ENCODE data around the gene IFNA7.
"Not testable (repeated sequence)": the region's sequence is repeated elsewhere in the genome, so short reads cannot be mapped to it uniquely, and the experiment has no call there.

The IFNA7 gene

GRCh38 chr9:21202105-21202504, at the start of gene IFNA7:
TSS of gene IFNA7 (minus strand) at chr9:21202205. CDS start at chr9:21202165, 40 bp downstream.
- not testable (repeated sequence) for DNase-seq

GRCh38 chr9:21251638-21252037, 49.6 kb upstream of the IFNA7 start:
- no peak for DNase-seq

DNA sequence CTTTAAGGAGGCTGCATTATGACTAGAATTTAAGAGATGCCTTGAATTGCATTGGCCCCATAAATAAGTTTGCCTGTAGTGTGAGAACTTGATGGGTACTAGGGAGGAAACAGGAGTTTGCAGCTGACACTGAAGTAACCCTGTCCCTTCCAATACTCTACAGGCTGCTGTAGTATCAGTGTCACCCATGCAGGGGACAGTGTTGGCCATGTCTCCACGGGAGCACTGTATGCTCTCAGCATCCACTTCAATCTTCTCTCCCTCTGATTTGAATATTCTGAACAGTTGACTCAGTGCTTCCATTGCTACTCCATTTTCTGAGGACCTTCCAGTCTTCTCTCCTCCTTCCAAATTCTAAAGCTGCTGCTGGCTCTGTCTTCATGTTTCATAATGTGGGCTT, 49.2 kb upstream of the IFNA7 start:
- no peak for DNase-seq

DNA sequence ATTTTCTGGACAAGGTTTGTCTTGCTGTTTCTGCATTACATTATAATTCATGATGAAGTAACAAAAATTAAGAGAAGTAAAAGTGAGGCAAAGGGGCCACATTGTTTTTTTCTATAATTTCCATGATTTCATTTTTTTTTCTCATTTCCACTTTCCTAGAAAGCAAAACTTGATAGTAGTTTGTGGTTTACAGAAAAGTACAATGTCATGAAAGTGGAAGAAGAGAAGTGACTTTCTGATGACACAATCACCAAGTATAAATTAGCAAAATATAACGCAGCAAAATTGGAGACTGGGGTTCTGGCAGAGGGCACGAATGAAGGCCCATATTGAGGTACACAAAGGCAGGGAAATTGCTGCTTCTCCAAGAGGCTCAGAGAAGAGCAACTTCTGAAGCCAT, 42.8 kb upstream of the IFNA7 start:
- no peak for DNase-seq

- DNase-seq = no peak
Observed at GRCh38 chr9:21239911-21240310, 37.9 kb upstream of the IFNA7 start, which contains the start of gene IFNA14. TSS of gene IFNA14 (minus strand) at chr9:21240005. CDS start at chr9:21239935, 70 bp downstream.

DNA sequence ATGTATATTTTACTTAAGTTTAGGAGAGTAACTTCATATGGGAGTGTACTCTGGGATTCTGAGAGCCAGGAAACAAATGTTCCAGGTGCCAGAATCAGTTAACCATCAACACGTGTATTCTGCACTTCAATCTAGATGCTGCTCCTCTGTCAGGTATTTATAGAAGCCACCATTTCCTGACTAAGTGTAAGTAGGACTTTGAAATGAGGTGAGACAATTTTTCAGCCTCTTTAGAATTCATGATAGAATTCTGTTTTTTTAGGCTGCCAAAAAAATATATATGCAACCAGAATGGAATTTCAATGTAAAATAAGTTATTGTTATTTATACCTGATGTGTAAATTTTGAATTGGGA, 34.3 kb upstream of the IFNA7 start:
- not testable (repeated sequence) for DNase-seq

GRCh38 chr9:21235468-21236359, 33.7 kb upstream of the IFNA7 start:
- peak; percentile 25 for DNase-seq

- DNase-seq = no peak
Observed at GRCh38 chr9:21234153-21234687, 32.2 kb upstream of the IFNA7 start.

- DNase-seq = no peak
Observed at GRCh38 chr9:21233258-21233657, 31.3 kb upstream of the IFNA7 start.

DNA sequence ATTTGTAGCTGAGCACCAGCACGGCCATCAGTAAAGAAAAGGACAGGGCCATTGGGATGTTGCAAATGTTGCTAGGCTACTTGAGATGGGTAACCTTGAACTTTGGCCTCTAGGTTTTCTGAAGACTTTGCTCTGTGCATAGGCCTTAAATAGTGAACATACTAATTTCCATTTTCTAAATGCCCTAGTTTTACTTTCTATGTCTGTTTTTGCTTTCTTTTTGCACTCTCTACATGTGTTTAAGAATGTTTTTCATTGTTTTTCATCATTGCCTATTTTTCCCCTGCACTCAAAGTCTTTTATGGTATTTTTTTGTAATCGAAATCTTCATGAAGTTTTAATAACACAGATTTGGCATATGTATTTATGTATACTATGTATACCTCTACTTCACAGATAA, 26.1 kb upstream of the IFNA7 start, which contains the start of gene IFNA17:
IFNA17 (minus strand) TSS at position 101 of the 400 bp plus-strand sequence; CDS start at position 52, 49 bp downstream.
- DNase-seq = no peak

DNA sequence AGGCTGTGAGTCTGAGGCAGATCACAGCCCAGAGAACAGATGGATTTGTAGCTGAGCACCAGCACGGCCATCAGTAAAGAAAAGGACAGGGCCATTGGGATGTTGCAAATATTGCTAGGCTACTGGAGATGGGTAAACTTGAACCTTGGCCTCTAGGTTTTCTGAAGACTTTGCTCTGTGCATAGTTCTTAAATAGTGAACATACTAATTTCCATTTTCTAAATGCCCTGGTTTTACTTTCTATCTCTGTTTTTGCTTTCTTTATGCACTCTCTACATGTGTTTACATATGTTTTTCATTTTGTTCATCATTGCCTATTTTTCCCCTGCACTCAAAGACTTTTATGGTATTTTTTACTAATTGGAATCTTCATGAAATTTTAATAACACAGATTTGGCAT, 15.2 kb upstream of the IFNA7 start, which contains the start of gene IFNA16:
IFNA16 (minus strand) TSS at position 101 of the 400 bp plus-strand sequence; CDS start at position 95, 6 bp downstream.
- not testable (repeated sequence) for DNase-seq

- DNase-seq = not testable (repeated sequence)
Observed at GRCh38 chr9:21213411-21214326, 11.7 kb upstream of the IFNA7 start.

DNA sequence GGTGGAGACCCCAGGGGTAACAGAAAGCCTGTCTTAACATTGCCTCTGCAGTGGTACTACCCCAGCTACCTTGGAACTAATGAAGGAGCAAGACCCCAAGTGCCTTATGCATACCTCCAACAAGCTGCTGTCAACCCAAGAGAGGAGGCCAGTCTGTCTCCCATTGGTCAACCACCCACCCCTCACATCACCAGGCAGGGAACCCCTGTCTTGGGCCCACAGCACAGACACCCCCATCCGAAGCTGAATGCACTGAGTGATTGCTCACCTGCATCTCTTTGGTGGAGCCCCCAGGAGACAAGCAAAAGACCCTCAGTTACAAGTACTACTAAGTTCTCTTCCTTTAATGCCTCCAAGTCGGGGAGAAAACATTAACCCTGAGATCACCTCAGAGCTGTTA, 10.2 kb upstream of the IFNA7 start:
- DNase-seq = not testable (repeated sequence)

- DNase-seq = not testable (repeated sequence)
Observed at GRCh38 chr9:21210782-21211181, 8.8 kb upstream of the IFNA7 start.

GRCh38 chr9:21210311-21210710, 8.3 kb upstream of the IFNA7 start:
- DNase-seq = no peak

DNA sequence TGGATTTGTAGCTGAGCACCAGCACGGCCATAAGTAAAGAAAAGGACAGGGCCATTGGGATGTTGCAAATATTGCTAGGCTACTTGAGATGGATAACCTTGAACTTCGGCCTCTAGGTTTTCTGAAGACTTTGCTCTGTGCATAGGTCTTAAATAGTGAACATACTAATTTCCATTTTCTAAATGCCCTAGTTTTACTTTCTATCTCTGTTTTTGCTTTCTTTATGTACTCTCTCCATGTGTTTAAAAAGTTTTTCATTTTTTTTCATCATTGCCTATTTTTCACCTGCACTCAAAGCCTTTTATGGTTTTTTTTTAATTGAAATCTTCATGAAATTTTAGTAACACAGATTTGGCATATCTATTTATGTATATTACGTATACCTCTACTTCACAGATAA, 5.0 kb upstream of the IFNA7 start, which contains the start of gene IFNA10:
IFNA10 (minus strand) TSS at position 101 of the 400 bp plus-strand sequence; CDS start at position 55, 46 bp downstream.
- not testable (repeated sequence) for DNase-seq

DNA sequence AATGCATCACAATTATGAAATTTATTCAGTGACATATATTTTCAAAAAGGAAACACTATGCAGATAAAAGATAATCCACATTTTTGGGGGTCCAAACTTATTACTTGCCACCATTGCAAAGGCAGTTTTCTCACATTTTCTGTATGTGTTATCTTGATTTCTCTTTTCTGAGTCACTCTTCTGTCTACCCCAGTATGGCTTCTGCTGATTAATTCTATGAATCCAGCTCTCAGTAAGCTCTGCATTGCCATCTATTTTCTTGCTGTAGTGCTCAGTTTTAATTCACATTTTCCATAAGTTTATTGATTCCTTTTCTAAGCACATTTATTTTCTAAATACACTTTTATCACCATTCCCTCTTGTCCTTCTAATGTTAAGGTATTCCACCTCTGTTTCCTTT, 3.2 kb upstream of the IFNA7 start:
- no peak for DNase-seq

GRCh38 chr9:21194867-21195776, 6.9 kb downstream of the IFNA7 start:
- DNase-seq = peak; percentile 43

- DNase-seq = not testable (repeated sequence)
Observed at GRCh38 chr9:21187487-21187886, 14.5 kb downstream of the IFNA7 start, which contains the start of gene IFNA4. TSS of gene IFNA4 (minus strand) at chr9:21187587. CDS start at chr9:21187531, 56 bp downstream.

- DNase-seq = peak; percentile 31
Observed at GRCh38 chr9:21182810-21183736, 18.9 kb downstream of the IFNA7 start.

Measured in CD4-positive, alpha-beta T cell treated with Interleukin-15 for 1 hour (primary cell).